A172 (cell line): Measurements from ENCODE around the gene ZBTB42. TPM values are rescaled to one million over a fixed set of nuclear protein-coding genes. Genes with fewer than 3 reads are reported as not detected.
"Not testable (repeated sequence)": the region's sequence is repeated elsewhere in the genome, so short reads cannot be mapped to it uniquely, and the experiment has no call there.

Experiments
- DNase-seq: peaks from one replicate; pipeline ENCODE4 v3.0.0-alpha.2; 2015; ENCODE audit warnings: low spot score
- total RNA-seq: library from RNA; depleted of rRNA; stranded (reverse); fragments of >200 nt; shearing (Covaris generic); gene quantifications from 2 replicates; pipeline ENCODE4 v1.2.3, GENCODE V29; 2014; rRNA removed

ZBTB42 gene
- total RNA-seq, 1 experiment from 2014 or later = 4.0 TPM

DNA sequence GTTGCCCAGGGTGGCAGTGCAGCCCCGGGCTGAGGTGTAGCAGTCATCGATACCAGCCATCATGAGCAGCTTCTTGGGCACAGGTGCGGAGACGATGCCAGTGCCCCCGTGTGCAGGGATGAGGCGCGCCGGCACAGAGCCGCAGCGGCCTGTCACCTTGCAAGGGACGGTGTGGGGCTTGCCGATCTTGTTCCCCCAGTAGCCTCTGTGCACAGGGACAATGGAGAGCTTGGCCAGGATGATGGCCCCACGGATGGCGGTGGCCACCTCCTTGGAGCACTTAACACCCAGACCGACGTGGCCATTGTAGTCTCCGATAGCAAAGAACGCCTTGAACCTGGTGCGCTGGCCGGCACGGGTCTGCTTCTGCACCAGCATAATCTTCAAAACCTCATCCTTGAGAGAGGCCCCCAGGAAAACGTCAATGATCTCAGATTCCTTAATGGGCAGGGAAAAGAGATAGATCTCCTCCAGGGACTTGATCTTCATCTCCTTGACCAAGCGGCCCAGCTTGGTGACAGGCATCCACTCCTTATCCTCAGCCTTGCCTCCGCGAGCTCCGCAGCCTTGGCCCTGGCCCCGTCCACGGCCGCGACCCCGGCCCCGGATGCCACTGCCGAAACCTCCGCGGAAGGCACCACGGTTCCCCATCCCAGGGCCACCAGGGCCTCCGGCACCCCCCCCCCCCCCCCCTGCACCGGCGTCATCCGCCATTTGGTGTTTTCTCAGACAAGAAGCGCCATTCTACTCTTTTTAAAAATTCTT, 35.5 kb downstream of the ZBTB42 start:
- DNase-seq = not testable (repeated sequence)

DNA sequence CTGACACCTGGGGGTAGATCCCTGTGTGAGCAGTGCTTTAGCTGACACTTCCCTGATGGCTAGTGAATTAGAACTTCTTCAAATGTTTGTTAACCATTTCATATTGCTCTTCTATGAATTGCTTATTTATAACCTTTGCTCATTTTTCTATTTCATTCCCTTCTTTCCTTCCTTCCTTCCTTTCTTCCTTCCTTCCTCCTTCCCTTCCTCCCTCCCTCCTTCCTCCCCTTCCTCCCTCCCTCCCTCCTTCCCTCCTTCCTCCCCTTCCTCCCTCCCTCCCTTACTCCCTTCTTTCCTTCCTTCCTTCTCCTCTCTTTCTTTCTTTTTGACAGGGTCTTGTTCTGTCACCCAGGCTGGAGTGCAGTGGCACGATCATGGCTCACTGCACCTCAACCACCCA, 40.8 kb downstream of the ZBTB42 start:
- DNase-seq = no peak

DNA sequence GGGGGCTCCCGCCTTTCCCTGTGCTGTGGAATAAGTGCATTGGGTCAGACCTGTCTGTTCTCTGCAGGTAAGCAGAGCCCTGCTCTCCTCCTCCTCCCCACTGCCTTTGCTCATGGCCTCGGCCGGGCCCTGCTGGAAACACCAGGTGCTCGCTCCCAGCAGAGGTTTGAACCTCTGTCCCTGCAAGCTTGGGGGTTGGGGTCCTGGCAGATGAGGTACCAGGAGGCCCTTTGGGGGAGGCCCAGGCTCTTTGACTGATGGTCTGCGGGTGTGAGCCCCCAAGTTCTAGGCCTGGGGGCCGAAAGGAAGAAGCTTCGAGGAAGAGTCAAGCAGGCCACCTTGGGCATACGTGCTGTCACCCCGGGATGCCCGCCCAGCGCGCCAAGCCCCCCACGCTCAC, 42.1 kb downstream of the ZBTB42 start:
- DNase-seq = no peak

DNA sequence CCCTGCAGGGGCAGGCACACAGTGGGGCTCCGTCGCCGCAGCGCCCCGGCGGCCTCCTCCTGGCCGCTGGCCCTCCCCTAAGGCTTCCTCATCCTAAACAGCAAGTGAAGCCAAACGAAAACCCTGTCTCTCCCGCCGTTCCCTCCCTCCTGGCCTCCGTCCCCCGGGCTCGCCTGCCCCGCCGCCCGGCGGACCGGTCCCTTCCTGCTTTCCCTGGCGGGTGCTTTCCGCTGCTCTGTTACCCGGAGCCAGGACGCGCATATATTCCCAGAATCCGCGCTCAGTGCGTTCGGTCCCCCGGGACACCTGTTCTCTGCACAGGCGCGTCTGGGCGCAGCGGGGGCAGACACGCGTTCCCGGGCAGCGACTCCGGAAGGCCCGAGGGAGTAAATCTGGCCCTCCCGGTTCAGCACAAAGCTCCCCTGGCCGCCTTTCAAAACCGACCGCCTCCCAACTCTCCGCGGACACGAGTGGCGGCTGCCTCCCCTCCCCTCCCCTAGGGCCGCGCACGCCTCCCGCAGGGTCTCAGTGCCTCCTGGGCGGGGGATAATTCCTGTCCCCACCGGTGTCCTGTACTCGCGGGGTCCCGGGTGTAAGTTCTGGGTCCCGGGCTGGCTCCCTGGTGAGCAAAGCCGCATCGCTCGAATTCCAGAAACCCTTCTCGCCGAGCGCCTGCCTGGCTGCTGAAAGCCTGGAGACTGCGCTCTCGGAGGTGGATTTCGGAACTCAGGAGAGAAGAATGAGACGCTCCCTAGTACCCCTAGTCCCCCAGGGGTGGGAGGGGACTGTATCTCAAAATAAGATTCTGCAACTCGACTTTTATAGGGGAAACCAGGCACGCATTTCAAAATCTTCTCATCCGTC, 42.8 kb downstream of the ZBTB42 start:
- no peak for DNase-seq

DNA sequence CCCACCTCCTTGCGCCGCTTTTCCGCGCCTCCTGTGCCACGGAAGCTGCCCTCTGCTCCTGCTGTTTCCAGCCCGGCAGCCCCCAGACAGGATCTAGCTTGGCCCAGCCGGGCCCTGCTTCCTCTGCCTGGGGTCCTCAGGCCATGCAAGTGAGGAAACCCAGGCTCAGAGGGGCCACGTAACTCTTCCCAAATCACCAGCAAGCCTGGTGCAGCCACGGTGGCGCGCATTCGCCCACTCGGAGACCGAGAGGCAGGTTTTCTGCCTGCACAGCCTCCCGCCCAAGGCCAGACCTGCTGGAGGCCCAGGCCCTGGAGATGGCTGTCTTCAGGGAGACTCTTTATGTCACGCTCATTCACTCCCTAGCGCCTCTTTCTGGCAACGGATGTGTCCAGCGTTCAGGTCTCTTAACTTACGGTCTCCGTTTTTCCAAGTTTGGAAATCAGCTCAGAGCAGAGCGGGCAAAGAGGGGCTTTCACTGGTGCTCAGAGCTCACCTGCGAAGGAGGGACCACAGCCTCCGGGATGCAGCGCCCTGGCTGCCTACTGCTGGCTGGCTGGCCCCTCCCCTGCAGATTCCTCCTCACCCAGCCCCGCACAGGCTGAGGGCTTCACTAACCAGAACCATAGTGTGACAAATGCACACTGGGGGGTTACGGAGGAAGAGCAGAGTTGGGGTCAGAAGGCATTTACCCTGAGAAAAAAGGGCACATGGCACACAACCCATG, 43.6 kb downstream of the ZBTB42 start:
- DNase-seq = no peak

DNA sequence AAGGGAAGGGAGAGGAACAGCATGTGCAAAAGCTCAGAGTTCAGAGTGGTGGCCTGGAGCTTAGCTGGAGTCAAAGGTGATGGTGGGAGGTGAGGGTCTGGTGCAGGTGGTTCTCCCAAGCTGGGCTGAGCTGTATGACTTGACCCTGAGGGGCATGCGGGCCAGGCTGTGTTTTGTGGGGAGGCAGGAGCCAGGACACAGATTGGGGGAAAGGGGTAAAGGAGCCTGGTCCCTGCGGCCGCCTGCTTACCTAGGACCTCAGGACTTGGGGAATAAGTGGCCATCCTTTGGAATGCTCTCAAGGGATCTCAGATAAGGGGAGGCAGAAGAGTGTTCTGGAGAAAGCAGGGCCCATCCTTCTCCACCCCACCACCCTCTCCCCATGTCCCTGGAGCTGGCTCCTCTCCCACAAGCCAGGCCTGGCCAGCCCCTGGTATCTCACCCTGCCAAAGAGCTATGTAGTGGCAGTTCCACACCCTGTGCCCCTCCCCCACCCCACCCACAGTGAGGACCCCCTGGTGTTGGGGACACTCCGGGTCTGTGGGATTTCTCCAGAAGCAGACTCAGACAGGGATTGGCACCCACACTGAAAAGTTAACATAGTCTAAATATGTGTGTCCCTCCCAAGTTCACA, 44.2 kb downstream of the ZBTB42 start:
- DNase-seq = no peak

DNA sequence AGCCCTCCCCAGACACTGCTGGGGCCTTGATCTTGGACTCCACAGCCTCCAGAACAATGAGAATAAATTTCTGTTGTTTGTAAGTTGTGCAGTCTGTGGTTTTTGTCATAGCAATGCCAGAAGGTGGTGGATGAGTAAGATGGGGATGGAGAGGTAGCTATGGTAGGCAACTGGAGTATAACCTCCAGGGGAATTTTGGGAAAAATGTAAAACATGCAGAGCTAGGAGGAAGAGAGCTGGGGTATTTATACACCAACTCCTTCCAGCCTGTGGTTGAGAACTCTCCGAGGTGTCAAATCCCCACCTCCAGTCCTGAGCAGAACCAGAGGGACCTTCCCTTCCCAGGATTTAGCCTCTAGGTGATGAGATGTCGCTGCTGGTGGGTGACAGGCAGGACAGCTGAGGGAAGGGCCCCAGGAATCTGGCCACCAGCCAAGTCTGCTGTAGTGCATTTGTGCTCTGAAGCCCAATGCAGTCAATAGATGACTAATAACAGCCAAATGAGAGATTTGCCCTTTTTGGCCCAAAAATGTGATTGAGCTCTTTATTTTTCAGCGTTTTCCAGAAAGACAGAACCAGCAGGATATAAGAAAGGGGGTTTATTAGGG, 45.0 kb downstream of the ZBTB42 start:
- DNase-seq = no peak

DNA sequence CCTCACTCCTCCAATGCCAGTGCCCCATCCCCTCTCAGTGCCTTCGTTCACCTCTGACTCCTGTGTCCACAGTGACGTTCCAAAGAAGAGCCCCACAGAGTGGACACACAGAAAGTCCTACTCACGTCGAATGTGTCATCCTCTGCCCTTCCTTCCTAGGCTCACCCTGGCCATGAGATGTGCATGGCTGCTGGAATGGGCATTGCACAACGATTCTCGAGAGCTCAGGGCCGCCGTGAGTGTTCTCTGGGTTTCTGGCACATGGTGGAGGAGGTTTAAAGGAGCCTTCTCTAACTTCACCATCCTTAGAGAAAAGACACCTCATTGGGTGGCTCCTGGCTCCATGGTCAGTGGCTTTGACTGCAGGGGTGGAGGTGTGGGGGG, 51.4 kb downstream of the ZBTB42 start:
- no peak for DNase-seq

Other genes starting within 250 kb of the ZBTB42 start
- not detected in 2 replicates for gene C14orf180, start 221.3 kb upstream of the ZBTB42 start, total RNA-seq
- gene TMEM179, start 196.3 kb upstream of the ZBTB42 start, total RNA-seq = 0.43 TPM in 1 of 2 replicates, not detected in the other
- 93.1 and 98.0 TPM in 2 replicates for gene INF2, start 111.5 kb upstream of the ZBTB42 start, total RNA-seq
- 3.4 and 3.7 TPM in 2 replicates for gene ADSS1, start 76.9 kb upstream of the ZBTB42 start, total RNA-seq
- 187 and 210 TPM in 2 replicates for gene SIVA1, start 48.0 kb upstream of the ZBTB42 start, total RNA-seq
- gene AKT1, start 5.4 kb upstream of the ZBTB42 start, total RNA-seq = 105 and 107 TPM in 2 replicates
- gene CEP170B, start 64.2 kb downstream of the ZBTB42 start, total RNA-seq = 9.8 and 11.2 TPM in 2 replicates
- gene PLD4, start 123.8 kb downstream of the ZBTB42 start, total RNA-seq = not detected in 2 replicates
- 162 and 191 TPM in 2 replicates for gene AHNAK2, start 177.3 kb downstream of the ZBTB42 start, total RNA-seq
- 9.9 and 11.1 TPM in 2 replicates for gene CLBA1, start 184.7 kb downstream of the ZBTB42 start, total RNA-seq
- 37.2 and 40.4 TPM in 2 replicates for gene CDCA4, start 220.0 kb downstream of the ZBTB42 start, total RNA-seq